Osteoblast (primary cell): ENCODE results near the gene UQCR11. TPM values are rescaled to one million over a fixed set of nuclear protein-coding genes. Genes with fewer than 3 reads are reported as not detected.

Source experiments
- DNase-seq: peaks from one replicate; pipeline ENCODE4 v3.0.0; 2011; ENCODE audit warnings: low spot score, mixed read lengths; ENCODE audit not compliant: insufficient read length; ENCODE audit errors: missing footprints
- H2AFZ ChIP-seq: 2 replicates; pipeline ENCODE4 v1.6.0; 2011; ENCODE audit warnings: mild to moderate bottlenecking, low read length
- H3K27ac ChIP-seq: 2 replicates; pipeline ENCODE4 v1.5.1; 2011; ENCODE audit warnings: mild to moderate bottlenecking, low read depth, low read length, moderate library complexity
- H3K27me3 ChIP-seq: 2 replicates; pipeline ENCODE4 v1.6.0; 2012; ENCODE audit warnings: mild to moderate bottlenecking, control low read depth, inconsistent platforms, low read length, moderate library complexity; ENCODE audit not compliant: insufficient read depth
- H3K36me3 ChIP-seq: 2 replicates; pipeline ENCODE4 v1.5.1; 2011; ENCODE audit warnings: mild to moderate bottlenecking, low read length, control low read depth, moderate library complexity; ENCODE audit not compliant: insufficient read depth
- H3K4me1 ChIP-seq: 2 replicates; pipeline ENCODE4 v1.5.1; 2011; ENCODE audit warnings: mild to moderate bottlenecking, low read length, control low read depth, moderate library complexity; ENCODE audit not compliant: insufficient read depth
- H3K4me2 ChIP-seq: 2 replicates; pipeline ENCODE4 v1.6.0; 2011; ENCODE audit warnings: mild to moderate bottlenecking, low read length; ENCODE audit not compliant: insufficient read depth
- H3K4me3 ChIP-seq: fragments of 200-600 bp; sonication (generic); 3 replicates; pipeline ENCODE4 v1.5.1; 2012; ENCODE audit warnings: mild to moderate bottlenecking, low read length, inconsistent platforms; ENCODE audit not compliant: insufficient read depth
- H3K79me2 ChIP-seq: 2 replicates; pipeline ENCODE4 v1.6.0; 2012; ENCODE audit warnings: mild to moderate bottlenecking, low read length, control low read depth, inconsistent platforms; ENCODE audit not compliant: insufficient read depth
- H3K9me3 ChIP-seq: 2 replicates; pipeline ENCODE4 v1.5.1; 2011; ENCODE audit warnings: low read depth, low read length, control low read depth
- H4K20me1 ChIP-seq: 2 replicates; pipeline ENCODE4 v1.6.0; 2012; ENCODE audit warnings: mild to moderate bottlenecking, low read length, control low read depth; ENCODE audit not compliant: insufficient read depth
- total RNA-seq: library from RNA; depleted of rRNA; stranded (reverse); fragments of >200 nt; gene quantifications from 2 replicates; pipeline ENCODE4 v1.2.3, GENCODE V29; 2012
- TF ChIP-seq, protein P1 (sequence below): IDR thresholded peaks from 2 replicates; pipeline ENCODE4 v1.5.1; 2011; ENCODE audit warnings: mild to moderate bottlenecking, low read depth, low read length, moderate library complexity; ENCODE audit errors: extremely low read depth

Gene UQCR11
- total RNA-seq, 1 donor: 39.4 TPM

DNA sequence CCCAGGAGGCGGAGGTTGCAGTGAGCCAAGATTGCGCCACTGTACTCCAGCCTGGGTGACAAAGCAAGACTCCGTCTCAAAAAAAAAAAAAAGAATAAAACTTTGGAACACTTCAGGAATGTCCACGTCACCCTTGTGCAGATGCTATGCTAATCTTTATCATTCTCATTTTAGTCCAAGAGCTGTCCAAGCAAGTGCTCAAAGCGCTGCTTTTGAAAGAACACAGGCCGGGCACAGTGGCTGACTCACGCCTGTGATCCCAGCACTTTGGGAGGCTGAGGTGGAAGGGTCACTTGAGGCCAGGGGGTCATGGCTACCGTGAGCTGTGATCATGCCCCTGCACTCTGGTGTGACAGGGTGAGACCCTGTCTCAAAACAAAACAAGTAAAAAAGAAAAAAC, 11.1 kb upstream of the UQCR11 start:
- Histone ChIP-seq H3K27me3 (no peaks in the 10 kb centered on the region), H3K27ac (no peak overlapping the region), H3K36me3 (peaks cover 54% of the 10 kb centered on the region), H3K9me3 (no peaks in the 10 kb centered on the region), H3K4me1 (no peaks in the 10 kb centered on the region), H3K4me2 (no peak overlapping the region), H3K79me2 (no peaks in the 10 kb centered on the region), H2AFZ (no peak overlapping the region), H3K4me3 (no peak overlapping the region), H4K20me1 (peaks cover 19% of the 10 kb centered on the region)
- no peak for DNase-seq
- TF ChIP-seq, protein P1, sequence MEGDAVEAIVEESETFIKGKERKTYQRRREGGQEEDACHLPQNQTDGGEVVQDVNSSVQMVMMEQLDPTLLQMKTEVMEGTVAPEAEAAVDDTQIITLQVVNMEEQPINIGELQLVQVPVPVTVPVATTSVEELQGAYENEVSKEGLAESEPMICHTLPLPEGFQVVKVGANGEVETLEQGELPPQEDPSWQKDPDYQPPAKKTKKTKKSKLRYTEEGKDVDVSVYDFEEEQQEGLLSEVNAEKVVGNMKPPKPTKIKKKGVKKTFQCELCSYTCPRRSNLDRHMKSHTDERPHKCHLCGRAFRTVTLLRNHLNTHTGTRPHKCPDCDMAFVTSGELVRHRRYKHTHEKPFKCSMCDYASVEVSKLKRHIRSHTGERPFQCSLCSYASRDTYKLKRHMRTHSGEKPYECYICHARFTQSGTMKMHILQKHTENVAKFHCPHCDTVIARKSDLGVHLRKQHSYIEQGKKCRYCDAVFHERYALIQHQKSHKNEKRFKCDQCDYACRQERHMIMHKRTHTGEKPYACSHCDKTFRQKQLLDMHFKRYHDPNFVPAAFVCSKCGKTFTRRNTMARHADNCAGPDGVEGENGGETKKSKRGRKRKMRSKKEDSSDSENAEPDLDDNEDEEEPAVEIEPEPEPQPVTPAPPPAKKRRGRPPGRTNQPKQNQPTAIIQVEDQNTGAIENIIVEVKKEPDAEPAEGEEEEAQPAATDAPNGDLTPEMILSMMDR: no peak

DNA sequence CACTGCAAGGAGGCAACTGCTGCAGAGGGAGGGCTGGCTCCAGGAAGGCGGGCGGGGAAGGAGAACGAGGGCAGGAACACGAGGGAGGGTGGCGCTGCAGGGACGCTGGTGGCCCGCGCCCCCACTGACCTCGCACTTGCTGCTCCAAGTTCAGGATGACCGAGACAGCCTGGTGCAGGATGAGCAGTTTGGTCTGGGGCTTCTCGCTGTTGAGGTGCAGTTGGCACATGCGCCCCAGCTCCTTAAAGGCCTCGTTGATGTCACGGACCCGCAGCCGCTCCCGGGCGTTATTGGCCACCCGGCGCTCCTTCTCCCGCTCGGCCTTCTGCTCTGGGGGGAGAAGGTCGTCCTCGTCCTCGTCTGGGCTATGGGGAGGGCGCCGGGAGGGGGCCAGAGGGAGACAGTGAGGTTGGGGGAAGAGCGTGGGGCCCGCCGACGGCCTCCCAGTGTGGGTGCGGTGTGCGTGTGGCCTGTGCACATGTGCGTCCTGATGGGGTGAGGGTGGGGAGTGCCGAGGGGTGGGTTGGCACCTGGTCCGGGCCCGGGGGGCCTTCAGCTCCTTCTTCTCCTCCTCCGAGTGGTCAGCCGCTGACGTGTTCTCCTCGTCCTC, 10.0 kb upstream of the UQCR11 start:
- Histone ChIP-seq H3K27ac (no peak overlapping the region), H3K27me3 (no peaks in the 10 kb centered on the region), H3K4me2 (no peak overlapping the region), H4K20me1 (peaks cover 15% of the 10 kb centered on the region), H3K9me3 (no peaks in the 10 kb centered on the region), H3K4me1 (no peaks in the 10 kb centered on the region), H2AFZ (no peak overlapping the region), H3K4me3 (no peak overlapping the region), H3K79me2 (no peaks in the 10 kb centered on the region), H3K36me3 (peaks cover 54% of the 10 kb centered on the region)
- DNase-seq: no peak
- TF ChIP-seq, protein P1: no peak

DNA sequence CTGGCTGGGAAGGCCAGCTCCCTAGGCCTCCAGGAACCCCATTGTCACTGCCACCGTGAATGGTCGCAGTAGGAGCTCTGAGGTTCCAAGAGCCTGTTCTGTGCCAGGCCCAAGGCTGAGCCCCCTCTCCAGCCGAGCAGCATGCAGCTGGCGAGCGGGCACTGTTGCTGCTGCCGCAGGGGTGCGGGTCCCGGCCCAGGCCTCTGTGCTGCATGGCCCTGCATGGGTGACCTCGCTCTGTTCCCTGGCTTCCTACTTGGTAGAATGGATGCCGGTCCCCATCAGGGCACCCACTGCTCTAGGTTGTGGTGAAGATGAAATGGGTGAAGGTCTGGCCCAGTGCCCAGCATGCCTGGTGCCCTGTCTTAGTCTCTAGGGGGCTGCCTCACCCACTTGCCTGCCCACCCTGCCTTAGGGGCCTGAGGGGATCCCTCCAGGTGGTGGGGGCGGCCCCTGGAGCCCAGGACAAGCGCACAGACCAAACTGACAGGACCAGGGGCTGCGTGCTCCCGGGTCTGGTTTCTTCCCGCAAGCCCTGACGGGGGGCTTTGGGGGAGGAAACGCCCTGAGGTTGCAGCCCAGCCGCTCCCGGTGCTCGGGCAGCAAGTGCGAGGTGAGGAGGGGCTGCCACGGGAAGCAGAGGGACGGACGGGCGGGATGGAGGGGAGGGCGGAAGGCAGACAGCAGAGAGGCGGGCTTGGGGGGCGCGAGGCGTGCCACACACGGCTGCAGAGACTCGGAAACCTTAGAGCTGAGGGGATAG, 8.7 kb upstream of the UQCR11 start:
- TF ChIP-seq, protein P1: no peak
- no peaks in the 10 kb centered on the region for H3K79me2 ChIP-seq
- H3K9me3 ChIP-seq: no peaks in the 10 kb centered on the region
- H3K36me3 ChIP-seq: peaks cover 49% of the 10 kb centered on the region
- no peak for DNase-seq
- H2AFZ ChIP-seq: no peak overlapping the region
- peaks cover 14% of the 10 kb centered on the region for H4K20me1 ChIP-seq
- no peak overlapping the region for H3K27ac ChIP-seq
- no peaks in the 10 kb centered on the region for H3K27me3 ChIP-seq
- H3K4me2 ChIP-seq: no peak overlapping the region
- no peak overlapping the region for H3K4me3 ChIP-seq
- H3K4me1 ChIP-seq: no peaks in the 10 kb centered on the region

DNA sequence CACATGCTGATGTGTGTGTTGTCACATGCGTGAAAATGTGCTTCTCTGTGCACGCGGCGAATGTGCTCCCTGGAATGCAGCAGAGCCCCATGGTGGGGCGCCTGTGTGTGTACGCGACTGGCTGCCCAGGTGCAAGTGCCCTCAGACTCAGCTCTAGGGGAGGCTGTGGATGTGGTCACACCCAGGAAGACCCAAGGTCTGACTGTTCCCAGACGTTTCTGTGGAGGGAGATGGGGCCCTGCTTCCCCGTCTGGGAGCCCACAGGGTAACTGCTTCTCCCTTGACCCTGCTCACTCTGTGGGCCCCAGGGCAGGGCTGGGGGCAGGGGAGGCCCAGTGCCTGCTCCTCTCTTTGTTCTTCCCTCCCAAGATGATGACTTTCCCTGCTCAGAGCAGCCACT, 7.9 kb upstream of the UQCR11 start:
- no peaks in the 10 kb centered on the region for H3K9me3 ChIP-seq
- H3K4me2 ChIP-seq: no peak overlapping the region
- TF ChIP-seq, protein P1: no peak
- no peaks in the 10 kb centered on the region for H3K4me1 ChIP-seq
- H3K27me3 ChIP-seq: no peaks in the 10 kb centered on the region
- H3K36me3 ChIP-seq: peaks cover 44% of the 10 kb centered on the region
- H4K20me1 ChIP-seq: peaks cover 6% of the 10 kb centered on the region
- no peaks in the 10 kb centered on the region for H3K79me2 ChIP-seq
- H2AFZ ChIP-seq: no peak overlapping the region
- H3K27ac ChIP-seq: no peak overlapping the region
- no peak for DNase-seq
- H3K4me3 ChIP-seq: no peak overlapping the region
